DMS 273 (cell line): ENCODE data around the gene ACER1.
"Not testable (repeated sequence)": the region's sequence is repeated elsewhere in the genome, so short reads cannot be mapped to it uniquely, and the experiment has no call there.

Experiments used
- DNase-seq: peaks from one replicate; lab custom pipeline; 2025; ENCODE audit not compliant: unreplicated experiment; lab: John Stamatoyannopoulos, UW

The ACER1 gene, protein sequence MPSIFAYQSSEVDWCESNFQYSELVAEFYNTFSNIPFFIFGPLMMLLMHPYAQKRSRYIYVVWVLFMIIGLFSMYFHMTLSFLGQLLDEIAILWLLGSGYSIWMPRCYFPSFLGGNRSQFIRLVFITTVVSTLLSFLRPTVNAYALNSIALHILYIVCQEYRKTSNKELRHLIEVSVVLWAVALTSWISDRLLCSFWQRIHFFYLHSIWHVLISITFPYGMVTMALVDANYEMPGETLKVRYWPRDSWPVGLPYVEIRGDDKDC

GRCh38 chr19:6333439-6333838 lies at the start of gene ACER1:
ACER1 (minus strand) TSS chr19:6333612; CDS start chr19:6333551, 61 bp downstream.
- no peak for DNase-seq

GRCh38 chr19:6383188-6383587 lies 49.8 kb upstream of the ACER1 start:
- DNase-seq, result no peak

GRCh38 chr19:6381030-6381750 lies 47.8 kb upstream of the ACER1 start:
- DNase-seq, result no peak

- DNase-seq, result no peak
Measured at GRCh38 chr19:6379744-6380143, 46.3 kb upstream of the ACER1 start.

- DNase-seq, result peak; percentile 57
Measured at GRCh38 chr19:6378486-6378885, 45.1 kb upstream of the ACER1 start.

DNA sequence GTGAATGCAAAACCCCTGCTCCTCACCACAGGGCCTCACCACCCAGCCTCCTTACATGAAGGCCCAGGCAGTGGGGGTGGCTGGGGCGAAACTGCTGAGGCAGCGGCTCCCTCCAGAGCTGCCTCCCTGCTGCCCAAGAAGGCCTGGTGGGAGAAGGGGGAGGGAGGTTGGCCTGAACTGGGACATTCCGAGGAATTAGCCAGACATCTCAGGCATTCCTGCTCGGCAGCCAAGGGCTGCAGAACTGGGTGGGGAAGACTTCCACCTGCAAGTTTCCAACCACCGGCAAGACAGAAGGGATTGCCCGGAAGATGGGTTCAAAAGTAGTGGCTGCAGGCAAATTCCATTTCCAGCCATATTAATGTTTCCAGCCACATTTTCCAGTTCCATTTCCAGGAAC lies 44.6 kb upstream of the ACER1 start:
- DNase-seq, result no peak

- peak; percentile 55 for DNase-seq
Measured at GRCh38 chr19:6376512-6377190, 43.2 kb upstream of the ACER1 start.

DNA sequence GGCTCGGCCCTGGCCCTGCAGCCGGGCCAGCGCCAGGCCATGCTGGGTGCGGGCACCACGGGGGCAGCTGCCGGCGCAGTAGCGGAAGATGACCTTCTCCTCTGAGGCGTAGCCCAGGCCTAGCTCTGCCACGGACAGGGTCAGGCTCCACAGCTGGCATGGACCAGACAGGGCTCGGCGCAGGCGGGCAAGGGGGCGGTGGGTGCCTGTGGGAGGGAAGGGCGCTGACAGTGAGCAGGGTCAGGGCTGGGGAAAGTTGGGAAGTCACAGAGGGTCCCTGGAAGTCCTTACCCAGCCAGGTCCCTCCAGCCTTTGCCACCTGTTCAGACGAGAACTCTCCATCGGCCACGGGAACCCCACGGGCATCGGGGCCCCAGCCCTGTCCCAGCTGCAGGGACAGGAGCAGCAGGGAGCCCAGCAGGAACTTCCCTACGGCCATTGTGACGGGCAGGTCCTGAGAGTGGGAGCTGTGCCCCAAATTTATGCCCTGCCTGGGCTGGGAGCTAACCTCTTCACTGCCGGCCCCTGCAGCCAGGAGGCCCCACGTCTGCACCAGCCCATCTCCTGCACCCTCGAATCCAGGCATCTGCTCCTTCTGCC lies 42.1 kb upstream of the ACER1 start, which contains the start of gene PSPN:
PSPN (minus strand) TSS at position 523 of the 600 bp plus-strand sequence; CDS start at position 439, 84 bp downstream.
- no peak for DNase-seq

DNA sequence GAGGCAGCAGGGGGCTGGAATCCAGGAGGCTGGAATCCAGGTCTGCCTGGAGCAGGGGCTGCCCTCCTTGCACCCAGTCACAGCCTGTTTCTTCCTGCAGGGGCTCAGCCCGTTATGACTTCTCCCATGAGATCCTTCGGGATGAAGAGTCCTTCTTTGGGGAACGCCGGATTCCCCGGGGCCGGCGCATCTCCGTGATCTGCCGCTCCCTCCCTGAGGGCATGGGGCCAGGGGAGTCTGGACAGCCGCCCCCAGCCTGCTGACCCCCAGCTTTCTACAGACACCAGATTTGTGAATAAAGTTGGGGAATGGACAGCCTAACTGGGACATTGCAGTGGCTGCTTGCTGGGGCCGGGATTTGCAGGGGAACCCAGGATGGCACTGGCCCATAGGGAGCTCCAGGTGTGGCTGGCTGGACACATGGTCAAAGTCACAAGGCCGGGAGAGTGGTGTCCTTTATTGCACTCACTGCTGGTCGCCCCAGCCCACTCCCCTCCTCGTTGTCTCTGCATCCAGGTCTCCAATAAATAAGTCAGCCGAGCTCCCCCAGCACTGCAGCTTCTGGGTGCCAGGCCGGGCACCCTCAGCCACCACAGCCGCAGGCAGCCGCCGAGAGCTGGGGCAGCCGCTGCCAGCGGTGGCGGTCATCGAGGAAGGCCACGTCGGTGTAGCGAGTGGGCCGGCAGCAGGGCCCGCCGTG lies 41.4 kb upstream of the ACER1 start:
- DNase-seq, result no peak

DNA sequence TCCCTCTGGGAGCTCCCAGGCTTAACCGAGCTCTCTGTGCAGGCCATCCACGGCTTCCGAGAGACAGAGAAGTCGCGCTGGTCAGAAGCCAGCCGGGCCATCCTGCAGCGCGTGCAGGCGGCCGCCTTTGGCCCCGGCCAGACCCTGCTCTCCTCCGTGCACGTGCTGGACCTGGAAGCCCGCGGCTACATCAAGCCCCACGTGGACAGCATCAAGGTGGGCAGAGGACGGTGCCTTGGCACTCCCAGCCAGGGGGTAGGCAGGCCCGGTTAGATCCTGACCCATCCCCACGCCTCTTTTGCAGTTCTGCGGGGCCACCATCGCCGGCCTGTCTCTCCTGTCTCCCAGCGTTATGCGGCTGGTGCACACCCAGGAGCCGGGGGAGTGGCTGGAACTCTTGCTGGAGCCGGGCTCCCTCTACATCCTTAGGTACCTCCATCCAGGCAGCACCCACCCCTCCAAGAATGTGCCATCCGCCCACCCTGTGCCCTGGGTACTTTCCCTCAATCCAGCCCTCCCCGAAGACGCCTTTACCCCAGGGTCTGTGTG lies 40.8 kb upstream of the ACER1 start:
- DNase-seq, result no peak

- peak; percentile 55 for DNase-seq
Measured at GRCh38 chr19:6373813-6374108, 40.3 kb upstream of the ACER1 start.

- DNase-seq, result peak; percentile 98
Measured at GRCh38 chr19:6373096-6373812, 39.8 kb upstream of the ACER1 start.

GRCh38 chr19:6372594-6373095 lies 39.2 kb upstream of the ACER1 start, which contains the start of gene ALKBH7:
ALKBH7 (plus strand) TSS chr19:6372794; CDS start chr19:6372821, 27 bp downstream.
- peak; percentile 100 for DNase-seq

- no peak for DNase-seq
Measured at GRCh38 chr19:6364353-6364752, 30.9 kb upstream of the ACER1 start.

- DNase-seq, result no peak
Measured at GRCh38 chr19:6362351-6362801, 29.0 kb upstream of the ACER1 start.

GRCh38 chr19:6362027-6362350 lies 28.6 kb upstream of the ACER1 start:
- DNase-seq, result peak; percentile 59

DNA sequence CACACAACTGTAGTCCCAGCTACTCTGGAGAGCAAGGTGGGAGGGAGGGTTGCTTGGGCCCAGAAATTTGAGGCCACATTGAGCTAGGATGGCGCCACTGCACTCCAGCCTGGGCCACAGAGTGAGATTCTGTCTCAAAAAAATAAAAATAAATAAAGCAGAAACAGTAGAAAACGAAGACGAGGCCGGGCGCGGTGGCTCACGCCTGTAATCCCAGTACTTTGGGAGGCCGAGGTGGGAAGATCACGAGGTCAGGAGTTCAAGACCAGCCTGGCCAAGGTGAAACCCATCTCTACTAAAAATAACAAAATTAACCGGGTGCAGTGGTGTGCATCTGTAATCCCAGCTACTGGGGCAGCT lies 27.4 kb upstream of the ACER1 start:
- not testable (repeated sequence) for DNase-seq

DNA sequence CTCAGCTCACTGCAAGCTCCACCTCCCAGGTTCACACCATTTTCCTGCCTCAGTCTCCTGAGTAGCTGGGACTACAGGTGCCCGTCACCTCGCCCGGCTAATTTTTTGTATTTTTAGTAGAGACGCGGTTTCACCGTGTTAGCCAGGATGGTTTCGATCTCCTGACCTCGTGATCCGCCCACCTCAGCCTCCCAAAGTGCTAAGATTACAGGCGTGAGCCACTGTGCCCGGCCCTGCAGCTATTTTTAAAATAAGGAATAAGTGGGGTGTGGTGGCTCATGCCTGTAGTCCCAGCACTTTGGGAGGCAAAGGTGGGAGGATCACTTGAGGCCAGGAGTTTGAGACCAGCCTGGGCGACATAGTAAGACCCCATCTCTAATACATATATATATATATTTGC lies 27.0 kb upstream of the ACER1 start:
- not testable (repeated sequence) for DNase-seq

DNA sequence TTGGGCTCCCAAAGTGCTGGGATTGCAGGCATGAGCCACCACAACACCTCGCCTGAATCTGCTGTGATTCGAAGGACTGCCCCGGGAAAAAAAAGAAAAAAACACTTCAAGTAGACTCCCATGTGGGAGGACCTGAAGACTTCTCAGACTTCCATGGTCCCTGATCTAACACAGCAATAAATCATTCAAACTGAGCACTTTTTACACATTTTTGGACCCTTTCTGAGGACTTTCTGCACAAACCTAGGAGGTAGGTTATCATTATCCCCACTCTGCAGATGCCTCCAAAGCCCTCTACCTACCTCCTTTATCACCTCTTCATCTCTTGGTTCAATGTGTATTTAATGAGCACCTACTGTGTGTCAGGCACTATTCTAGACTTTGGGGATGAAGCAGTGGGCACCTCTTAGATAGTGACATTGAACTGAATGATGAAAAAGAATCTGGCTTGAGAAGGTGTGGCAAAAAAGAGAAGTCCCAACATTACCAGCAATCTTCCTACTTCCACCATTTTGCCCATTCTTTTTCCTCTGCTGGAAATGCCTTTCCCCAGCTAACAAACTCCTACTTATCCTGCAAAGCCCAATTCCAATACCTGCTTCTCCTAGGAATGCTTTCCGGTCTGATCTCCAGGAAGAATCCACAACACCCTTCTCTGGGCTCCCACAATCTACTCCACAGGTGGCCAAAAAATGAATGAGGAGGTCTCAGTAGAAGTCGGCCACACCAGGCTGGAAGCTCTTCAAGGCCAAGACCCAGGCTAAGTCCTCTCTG lies 26.3 kb upstream of the ACER1 start:
- DNase-seq, result no peak
